ENCODE results near the gene POLR1G.

- TF ChIP-seq TAF1 (IDR thresholded peaks at IDR 0.05; ENCODE audit: borderline replicate concordance, low read depth, low read length), result no peak
- no peak for TF ChIP-seq POLR2AphosphoS5 (IDR thresholded peaks at IDR 0.05; ENCODE audit: low read depth, low read length)
Observed at GRCh38 chr19:45442778-45443461, 36.5 kb downstream of the POLR1G start.
